ENCODE data around the gene NAMPT.
"Not testable (repeated sequence)": the region's sequence is repeated elsewhere in the genome, so short reads cannot be mapped to it uniquely, and the experiment has no call there.

NAMPT gene

DNA sequence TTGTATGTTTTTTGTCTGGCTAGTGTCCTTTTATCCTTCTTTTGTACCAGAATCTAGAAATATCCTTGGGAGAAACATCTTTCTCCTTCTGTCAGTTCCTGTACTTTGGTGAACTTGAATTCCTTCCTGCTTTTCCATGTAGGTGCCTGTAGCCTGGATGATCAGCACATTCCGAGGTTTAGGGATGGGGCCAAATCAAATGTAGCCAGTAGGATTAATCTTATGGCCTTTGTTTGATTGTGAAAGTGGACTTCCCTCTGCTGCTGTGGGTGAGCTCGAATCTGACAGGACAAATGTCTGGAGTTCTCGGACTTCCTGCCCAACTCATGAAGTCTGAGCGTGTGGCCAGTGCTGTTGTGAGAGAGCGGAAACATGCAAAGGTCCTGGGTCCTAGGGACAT lies 33.2 kb upstream of the NAMPT start:
- H3K9ac ChIP-seq (ENCODE audit: low read length): no peak overlapping the region

DNA sequence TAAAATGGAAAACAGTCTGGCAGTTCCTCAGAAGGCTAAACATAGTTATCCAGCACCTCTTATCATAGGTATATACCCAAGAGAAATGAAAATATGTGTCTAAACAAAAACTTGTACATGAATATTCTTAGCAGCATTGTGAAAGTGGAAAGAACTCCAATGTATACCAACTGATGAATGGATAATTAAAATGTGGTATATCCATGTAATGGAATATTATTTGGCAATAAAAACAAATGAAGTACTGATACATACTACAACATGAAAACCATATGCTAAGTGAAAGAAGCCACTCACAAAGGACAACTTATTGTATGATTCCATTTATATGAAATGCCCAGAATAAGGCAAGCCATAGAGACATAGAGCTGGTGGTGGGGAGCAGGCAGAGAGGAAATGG lies 32.2 kb upstream of the NAMPT start:
- Histone ChIP-seq H3K9ac (ENCODE audit: low read length) (no peak overlapping the region), H3K27ac (ENCODE audit: low read length) (no peak overlapping the region), H3K27me3 (ENCODE audit: control insufficient read depth, insufficient read depth, low read length) (no peaks in the 10 kb centered on the region), H3K36me3 (ENCODE audit: control insufficient read depth, low read depth, low read length) (no peaks in the 10 kb centered on the region), H3K4me1 (ENCODE audit: control insufficient read depth, low read depth, low read length) (no peaks in the 10 kb centered on the region), H3K9me3 (ENCODE audit: control insufficient read depth, low read depth, low read length) (peaks cover 5% of the 10 kb centered on the region), H3K4me3 (ENCODE audit: low read length) (no peak overlapping the region)

More for the DNA sequence above, 33.2 kb upstream of the NAMPT start:
- H3K4me1 ChIP-seq (ENCODE audit: control insufficient read depth, low read depth, low read length): no peaks in the 10 kb centered on the region
- H3K27me3 ChIP-seq (ENCODE audit: control insufficient read depth, insufficient read depth, low read length): no peaks in the 10 kb centered on the region
- H3K9me3 ChIP-seq (ENCODE audit: control insufficient read depth, low read depth, low read length): peaks cover 5% of the 10 kb centered on the region
- no peak overlapping the region for H3K4me3 ChIP-seq (ENCODE audit: low read length)
- no peak overlapping the region for H3K27ac ChIP-seq (ENCODE audit: low read length)
- no peaks in the 10 kb centered on the region for H3K36me3 ChIP-seq (ENCODE audit: control insufficient read depth, low read depth, low read length)

DNA sequence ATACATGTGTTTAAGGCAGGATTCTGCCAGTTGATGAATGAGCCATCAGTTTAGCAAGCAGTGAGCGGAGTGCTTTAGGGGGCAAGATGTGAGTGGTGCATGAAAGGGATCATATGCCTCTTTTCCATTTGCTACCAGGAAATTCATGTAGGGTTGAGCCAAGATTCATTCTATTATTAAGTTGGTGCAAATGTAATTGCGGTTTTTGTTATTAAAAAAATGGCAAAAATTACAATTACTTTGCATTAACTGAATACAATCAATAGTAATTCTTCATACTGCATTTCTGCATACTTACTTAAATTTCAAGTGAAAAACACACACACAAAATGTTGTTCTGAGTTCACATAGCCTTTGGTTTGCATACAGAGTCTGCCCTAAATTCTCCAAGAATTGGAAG lies 30.1 kb upstream of the NAMPT start:
- Histone ChIP-seq H3K27ac (ENCODE audit: low read length) (no peak overlapping the region), H3K36me3 (ENCODE audit: control insufficient read depth, low read depth, low read length) (no peaks in the 10 kb centered on the region), H3K4me1 (ENCODE audit: control insufficient read depth, low read depth, low read length) (no peaks in the 10 kb centered on the region), H3K9me3 (ENCODE audit: control insufficient read depth, low read depth, low read length) (peaks cover 2% of the 10 kb centered on the region), H3K27me3 (ENCODE audit: control insufficient read depth, insufficient read depth, low read length) (no peaks in the 10 kb centered on the region), H3K4me3 (ENCODE audit: low read length) (no peak overlapping the region), H3K9ac (ENCODE audit: low read length) (no peak overlapping the region)

DNA sequence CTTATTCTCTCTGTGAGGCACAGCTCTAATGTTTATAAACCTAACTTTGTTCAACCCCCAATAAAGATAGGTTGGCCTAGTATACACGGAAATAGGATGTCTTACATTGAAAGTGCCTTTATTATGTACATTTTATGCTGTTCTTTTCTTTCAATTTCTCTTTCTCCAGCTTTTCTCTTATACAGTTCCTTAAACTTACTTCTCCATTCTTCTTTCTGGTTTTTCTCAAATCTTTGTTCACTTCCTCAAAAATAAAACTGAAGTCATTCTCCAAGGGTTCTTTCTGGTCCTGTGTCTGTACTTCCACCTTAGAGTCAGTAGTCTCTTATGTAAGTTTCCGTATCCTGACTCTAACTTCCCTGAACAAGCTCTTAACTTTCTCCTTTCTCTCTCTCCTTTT lies 29.2 kb upstream of the NAMPT start:
- Histone ChIP-seq H3K4me3 (ENCODE audit: low read length) (no peak overlapping the region), H3K9me3 (ENCODE audit: control insufficient read depth, low read depth, low read length) (no peaks in the 10 kb centered on the region), H3K27ac (ENCODE audit: low read length) (no peak overlapping the region), H3K36me3 (ENCODE audit: control insufficient read depth, low read depth, low read length) (no peaks in the 10 kb centered on the region), H3K4me1 (ENCODE audit: control insufficient read depth, low read depth, low read length) (no peaks in the 10 kb centered on the region), H3K9ac (ENCODE audit: low read length) (no peak overlapping the region), H3K27me3 (ENCODE audit: control insufficient read depth, insufficient read depth, low read length) (no peaks in the 10 kb centered on the region)

DNA sequence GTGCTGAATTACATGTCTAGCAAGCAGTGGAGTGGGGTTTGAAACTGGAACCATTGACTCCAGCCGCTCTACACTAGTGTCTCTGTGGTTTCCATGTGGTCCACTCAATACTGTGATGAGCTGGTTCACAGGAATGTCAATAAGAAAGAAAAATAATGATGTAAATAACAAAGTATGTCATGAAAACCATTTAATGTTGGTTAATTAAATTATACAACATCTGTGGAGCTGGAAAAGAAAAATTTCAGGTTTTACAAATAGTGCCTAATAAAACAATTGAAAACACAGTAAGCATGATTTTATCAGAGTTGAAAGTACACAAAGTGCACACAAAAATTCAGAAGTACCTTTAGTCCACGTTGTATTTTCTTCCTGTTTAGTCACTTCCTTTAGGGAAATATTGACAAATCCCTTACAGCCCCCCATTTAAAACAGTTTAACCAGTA lies 28.7 kb upstream of the NAMPT start:
- no peak overlapping the region for H3K27ac ChIP-seq (ENCODE audit: low read length)
- no peaks in the 10 kb centered on the region for H3K36me3 ChIP-seq (ENCODE audit: control insufficient read depth, low read depth, low read length)
- no peaks in the 10 kb centered on the region for H3K27me3 ChIP-seq (ENCODE audit: control insufficient read depth, insufficient read depth, low read length)
- H3K9me3 ChIP-seq (ENCODE audit: control insufficient read depth, low read depth, low read length): no peaks in the 10 kb centered on the region
- no peaks in the 10 kb centered on the region for H3K4me1 ChIP-seq (ENCODE audit: control insufficient read depth, low read depth, low read length)
- H3K4me3 ChIP-seq (ENCODE audit: low read length): no peak overlapping the region
- H3K9ac ChIP-seq (ENCODE audit: low read length): no peak overlapping the region

DNA sequence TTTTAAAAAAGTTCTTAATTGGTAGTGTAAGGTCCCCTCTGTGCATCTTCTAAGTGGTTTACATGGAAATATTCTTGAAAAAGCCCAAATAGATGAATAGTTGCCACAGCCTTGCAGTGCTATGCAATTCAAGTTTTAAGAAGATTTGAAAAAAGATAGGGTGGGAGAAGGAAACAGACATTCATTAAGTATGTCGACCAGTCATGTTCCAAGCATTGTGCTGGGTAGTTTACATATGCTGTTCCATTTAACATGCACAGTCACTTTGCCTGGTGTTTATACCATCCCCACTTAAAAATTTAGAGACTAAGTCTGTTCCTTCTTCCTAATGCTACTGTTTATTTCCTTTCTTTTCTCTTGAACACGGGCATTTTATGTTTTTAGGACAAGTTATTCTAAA lies 28.1 kb upstream of the NAMPT start:
- Histone ChIP-seq H3K27me3 (ENCODE audit: control insufficient read depth, insufficient read depth, low read length) (no peaks in the 10 kb centered on the region), H3K27ac (ENCODE audit: low read length) (no peak overlapping the region), H3K9ac (ENCODE audit: low read length) (no peak overlapping the region), H3K4me3 (ENCODE audit: low read length) (no peak overlapping the region), H3K36me3 (ENCODE audit: control insufficient read depth, low read depth, low read length) (no peaks in the 10 kb centered on the region), H3K4me1 (ENCODE audit: control insufficient read depth, low read depth, low read length) (no peaks in the 10 kb centered on the region), H3K9me3 (ENCODE audit: control insufficient read depth, low read depth, low read length) (no peaks in the 10 kb centered on the region)

DNA sequence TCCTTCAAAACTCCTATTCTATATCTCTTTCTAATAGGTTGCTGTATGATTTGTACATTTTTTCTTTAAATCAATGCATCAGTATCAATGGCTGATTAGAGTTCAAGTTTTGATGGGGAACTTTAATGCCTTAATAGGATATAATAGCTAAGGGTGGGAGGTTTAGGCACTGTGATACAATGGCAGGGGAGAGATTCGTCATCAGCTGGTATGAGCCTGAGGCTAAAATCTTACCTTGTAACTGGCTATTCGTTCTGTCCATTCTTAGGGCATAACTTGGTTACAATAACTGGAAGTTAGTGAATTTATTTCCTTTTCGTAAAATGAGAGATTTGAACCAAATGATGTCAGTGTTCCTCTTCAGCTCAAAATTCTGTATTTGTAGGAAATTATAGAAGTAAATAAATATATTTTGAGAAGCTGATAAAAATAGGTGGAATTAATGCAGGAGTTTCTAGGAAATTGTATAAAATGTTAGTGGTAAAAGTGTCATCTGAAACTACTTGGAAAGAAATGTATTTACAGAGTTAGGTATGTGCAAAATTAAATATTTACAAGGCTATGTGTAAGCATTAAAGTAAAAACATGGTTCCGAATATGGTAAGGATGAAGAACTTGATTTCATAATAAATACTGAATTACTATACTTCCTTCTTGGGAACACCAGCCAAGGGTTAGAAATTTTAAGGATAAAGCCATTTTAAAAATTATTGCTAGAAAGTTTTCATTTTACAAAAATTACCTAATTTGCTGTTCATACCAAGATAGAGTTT lies 27.5 kb upstream of the NAMPT start:
- Histone ChIP-seq H3K9me3 (ENCODE audit: control insufficient read depth, low read depth, low read length) (no peaks in the 10 kb centered on the region), H3K4me3 (ENCODE audit: low read length) (no peak overlapping the region), H3K36me3 (ENCODE audit: control insufficient read depth, low read depth, low read length) (no peaks in the 10 kb centered on the region), H3K4me1 (ENCODE audit: control insufficient read depth, low read depth, low read length) (no peaks in the 10 kb centered on the region), H3K9ac (ENCODE audit: low read length) (no peak overlapping the region), H3K27ac (ENCODE audit: low read length) (no peak overlapping the region), H3K27me3 (ENCODE audit: control insufficient read depth, insufficient read depth, low read length) (no peaks in the 10 kb centered on the region)

DNA sequence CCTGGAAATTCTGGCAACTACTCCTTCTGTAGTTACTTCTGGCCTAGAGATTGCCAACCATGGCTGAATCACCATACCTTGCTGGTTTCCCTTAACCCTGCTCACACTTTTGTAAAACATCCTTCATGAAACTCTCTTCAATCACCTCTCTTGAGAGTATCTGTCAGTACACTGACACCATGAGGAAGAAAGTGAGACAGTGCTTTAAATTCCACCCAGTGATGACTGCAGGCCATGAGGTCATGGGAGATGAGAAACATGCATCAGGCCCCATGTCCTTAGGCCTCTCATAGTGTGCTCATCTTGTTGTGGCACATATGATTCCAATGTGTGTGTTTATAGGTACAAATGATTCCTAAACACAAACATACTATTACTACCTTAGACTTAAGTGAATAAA lies 24.6 kb upstream of the NAMPT start:
- no peaks in the 10 kb centered on the region for H3K27me3 ChIP-seq (ENCODE audit: control insufficient read depth, insufficient read depth, low read length)
- H3K4me3 ChIP-seq (ENCODE audit: low read length): no peak overlapping the region
- peaks cover 3% of the 10 kb centered on the region for H3K4me1 ChIP-seq (ENCODE audit: control insufficient read depth, low read depth, low read length)
- H3K9ac ChIP-seq (ENCODE audit: low read length): no peak overlapping the region
- no peaks in the 10 kb centered on the region for H3K36me3 ChIP-seq (ENCODE audit: control insufficient read depth, low read depth, low read length)
- no peak overlapping the region for H3K27ac ChIP-seq (ENCODE audit: low read length)
- H3K9me3 ChIP-seq (ENCODE audit: control insufficient read depth, low read depth, low read length): no peaks in the 10 kb centered on the region

DNA sequence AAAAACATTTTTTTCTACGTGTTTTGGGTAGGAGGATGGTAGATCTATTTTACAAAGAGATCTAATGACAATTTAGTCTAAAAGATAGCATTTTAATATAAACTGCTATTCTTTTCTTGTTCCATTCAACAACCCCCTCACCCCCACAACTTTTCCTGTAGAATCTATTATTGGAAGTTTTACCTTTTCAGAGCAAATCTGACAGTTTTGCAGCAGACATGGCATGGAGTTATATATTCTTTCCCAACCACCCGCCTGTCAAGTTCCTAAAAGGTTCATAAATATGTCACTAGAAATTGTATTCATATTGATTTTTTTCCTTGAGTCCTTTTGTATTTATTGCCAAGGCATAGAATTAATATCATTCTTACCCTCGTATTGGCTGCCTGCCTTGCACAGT lies 21.5 kb upstream of the NAMPT start:
- peaks cover 3% of the 10 kb centered on the region for H3K4me1 ChIP-seq (ENCODE audit: control insufficient read depth, low read depth, low read length)
- H3K27me3 ChIP-seq (ENCODE audit: control insufficient read depth, insufficient read depth, low read length): no peaks in the 10 kb centered on the region
- no peak overlapping the region for H3K27ac ChIP-seq (ENCODE audit: low read length)
- H3K4me3 ChIP-seq (ENCODE audit: low read length): no peak overlapping the region
- no peaks in the 10 kb centered on the region for H3K9me3 ChIP-seq (ENCODE audit: control insufficient read depth, low read depth, low read length)
- no peak overlapping the region for H3K9ac ChIP-seq (ENCODE audit: low read length)
- no peaks in the 10 kb centered on the region for H3K36me3 ChIP-seq (ENCODE audit: control insufficient read depth, low read depth, low read length)

DNA sequence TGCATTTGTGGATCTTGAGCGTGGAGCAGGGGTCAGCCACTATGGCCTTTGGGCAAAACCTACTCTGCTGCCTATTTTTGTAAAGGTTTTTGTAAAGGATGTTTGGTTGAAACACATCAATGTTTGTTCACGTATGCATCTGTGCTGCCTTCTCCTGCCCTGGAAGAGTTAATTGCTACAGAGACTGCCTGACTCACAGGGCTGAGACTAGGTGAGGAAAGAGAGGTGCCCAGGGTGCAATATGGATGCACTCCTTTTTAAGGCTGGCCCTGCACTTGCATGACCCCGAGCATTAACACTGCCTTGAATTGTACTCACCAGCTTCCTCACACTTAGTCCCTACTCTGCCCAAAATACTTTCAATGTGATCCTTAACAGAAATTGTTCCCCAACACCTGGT lies 20.9 kb upstream of the NAMPT start:
- H3K27me3 ChIP-seq (ENCODE audit: control insufficient read depth, insufficient read depth, low read length): no peaks in the 10 kb centered on the region
- no peaks in the 10 kb centered on the region for H3K36me3 ChIP-seq (ENCODE audit: control insufficient read depth, low read depth, low read length)
- peaks cover 3% of the 10 kb centered on the region for H3K4me1 ChIP-seq (ENCODE audit: control insufficient read depth, low read depth, low read length)
- H3K27ac ChIP-seq (ENCODE audit: low read length): no peak overlapping the region
- no peak overlapping the region for H3K4me3 ChIP-seq (ENCODE audit: low read length)
- H3K9ac ChIP-seq (ENCODE audit: low read length): no peak overlapping the region
- H3K9me3 ChIP-seq (ENCODE audit: control insufficient read depth, low read depth, low read length): no peaks in the 10 kb centered on the region

DNA sequence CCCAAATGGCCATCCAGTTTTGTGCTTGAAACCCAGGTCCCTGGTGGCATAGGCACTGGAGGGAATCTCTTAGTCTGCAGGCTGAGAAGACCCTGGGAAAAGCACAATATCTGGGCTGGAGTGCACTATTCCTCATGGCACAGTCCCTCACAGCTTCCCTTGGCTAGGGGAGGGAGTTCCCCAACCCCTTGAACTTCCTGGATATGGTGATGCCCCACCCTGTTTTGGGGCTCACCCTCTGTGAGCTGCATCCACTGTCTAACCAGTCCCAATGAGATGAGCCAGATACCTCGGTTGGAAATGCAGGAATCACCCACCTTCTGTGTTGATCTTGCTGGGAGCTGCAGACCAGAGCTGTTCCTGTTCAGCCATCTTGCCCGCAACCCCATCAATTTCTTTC lies 19.8 kb upstream of the NAMPT start:
- Histone ChIP-seq H3K9ac (ENCODE audit: low read length) (no peak overlapping the region), H3K4me3 (ENCODE audit: low read length) (no peak overlapping the region), H3K9me3 (ENCODE audit: control insufficient read depth, low read depth, low read length) (no peaks in the 10 kb centered on the region), H3K4me1 (ENCODE audit: control insufficient read depth, low read depth, low read length) (peaks cover 3% of the 10 kb centered on the region), H3K27me3 (ENCODE audit: control insufficient read depth, insufficient read depth, low read length) (no peaks in the 10 kb centered on the region), H3K27ac (ENCODE audit: low read length) (no peak overlapping the region), H3K36me3 (ENCODE audit: control insufficient read depth, low read depth, low read length) (no peaks in the 10 kb centered on the region)

DNA sequence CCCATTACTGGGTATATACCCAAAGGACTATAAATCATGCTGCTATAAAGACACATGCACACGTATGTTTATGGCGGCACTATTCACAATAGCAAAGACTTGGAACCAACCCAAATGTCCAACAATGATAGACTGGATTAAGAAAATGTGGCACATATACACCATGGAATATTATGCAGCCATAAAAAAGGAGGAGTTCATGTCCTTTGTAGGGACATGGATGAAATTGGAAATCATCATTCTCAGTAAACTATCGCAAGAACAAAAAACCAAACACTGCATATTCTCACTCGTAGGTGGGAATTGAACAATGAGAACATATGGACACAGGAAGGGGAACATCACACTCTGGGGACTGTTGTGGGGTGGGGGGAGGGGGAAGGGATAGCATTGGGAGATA lies 13.8 kb upstream of the NAMPT start:
- not testable (repeated sequence) for H3K27me3 ChIP-seq (ENCODE audit: control insufficient read depth, insufficient read depth, low read length); H3K4me1 ChIP-seq (ENCODE audit: control insufficient read depth, low read depth, low read length); H3K4me3 ChIP-seq (ENCODE audit: low read length); H3K36me3 ChIP-seq (ENCODE audit: control insufficient read depth, low read depth, low read length); H3K9me3 ChIP-seq (ENCODE audit: control insufficient read depth, low read depth, low read length); H3K27ac ChIP-seq (ENCODE audit: low read length); H3K9ac ChIP-seq (ENCODE audit: low read length)

All from iPS-18a (cell line).